Measurements from ENCODE around the gene ARPC1A. TPM values are rescaled to one million over a fixed set of nuclear protein-coding genes. Genes with fewer than 3 reads are reported as not detected.
"Not testable (repeated sequence)": the region's sequence is repeated elsewhere in the genome, so short reads cannot be mapped to it uniquely, and the experiment has no call there.

The ARPC1A gene
- polyA plus RNA-seq (2011; rRNA removed) (206 and 243 TPM in 2 replicates), polyA minus RNA-seq (2011; rRNA and poly(A)+ RNA removed) (138 and 214 TPM in 2 replicates)

- ChIA-PET CTCF (interaction anchor here (0.8 to 0.9 kb wide), 2 partner anchors 12 to 286 kb away, joined by 3 read pairs; no protein-coding TSS in a partner anchor), POLR2A (interaction anchor here (0.6 kb wide), 1 partner anchor 365 kb away, joined by 4 read pairs; no protein-coding TSS in a partner anchor)
- TF ChIP-seq CTCF (IDR thresholded peaks at IDR 0.05; ENCODE audit: insufficient read depth, low read depth, low read length): peak; percentile 43
- DNase-seq (ENCODE audit: low read depth): peak; percentile 64
- H3K36me3 ChIP-seq (ENCODE audit: control insufficient read depth, insufficient read depth, low read length): no peaks in the 10 kb centered on the region
- H3K4me3 ChIP-seq (ENCODE audit: low read depth, low read length): peak within 1 kb of the TSS; percentile 94
- no peaks in the 10 kb centered on the region for H3K27me3 ChIP-seq (ENCODE audit: control insufficient read depth, insufficient read depth, low read length)
Observed at GRCh38 chr7:99325592-99326407, at the start of gene ARPC1A. TSS of gene ARPC1A (plus strand) at chr7:99325898. CDS start at chr7:99333354, 7,456 bp downstream.

GRCh38 chr7:99278180-99278579 lies 47.5 kb upstream of the ARPC1A start:
- DNase-seq (ENCODE audit: low read depth): no peak
- Histone ChIP-seq H3K27me3 (ENCODE audit: control insufficient read depth, insufficient read depth, low read length) (no peaks in the 10 kb centered on the region), H3K4me3 (ENCODE audit: low read depth, low read length) (no peak overlapping the region), H3K36me3 (ENCODE audit: control insufficient read depth, insufficient read depth, low read length) (no peaks in the 10 kb centered on the region)
- ChIA-PET CTCF (interaction anchor here (1.4 kb wide), 1 partner anchor 10 kb away, joined by 4 read pairs; no protein-coding TSS in a partner anchor), POLR2A (no interaction called here)
- no peak for TF ChIP-seq CTCF (IDR thresholded peaks at IDR 0.05; ENCODE audit: insufficient read depth, low read depth, low read length)

- CTCF ChIA-PET: interaction anchor here (1.0 to 1.5 kb wide), 2 partner anchors 12 to 247 kb away, joined by 3 read pairs; no protein-coding TSS in a partner anchor
- POLR2A ChIA-PET; DNase-seq (ENCODE audit: low read depth): not testable (repeated sequence)
Observed at GRCh38 chr7:99284165-99284564, 41.5 kb upstream of the ARPC1A start.

GRCh38 chr7:99287779-99288534 lies 37.7 kb upstream of the ARPC1A start:
- TF ChIP-seq CTCF (IDR thresholded peaks at IDR 0.05; ENCODE audit: insufficient read depth, low read depth, low read length): no peak
- no peaks in the 10 kb centered on the region for H3K27me3 ChIP-seq (ENCODE audit: control insufficient read depth, insufficient read depth, low read length)
- no peaks in the 10 kb centered on the region for H3K36me3 ChIP-seq (ENCODE audit: control insufficient read depth, insufficient read depth, low read length)
- CTCF ChIA-PET: no interaction called here
- H3K4me3 ChIP-seq (ENCODE audit: low read depth, low read length): no peak overlapping the region
- POLR2A ChIA-PET: no interaction called here
- DNase-seq (ENCODE audit: low read depth): no peak

More at GRCh38 chr7:99284165-99284564, 41.5 kb upstream of the ARPC1A start:
- H3K4me3 ChIP-seq (ENCODE audit: low read depth, low read length); H3K27me3 ChIP-seq (ENCODE audit: control insufficient read depth, insufficient read depth, low read length); H3K36me3 ChIP-seq (ENCODE audit: control insufficient read depth, insufficient read depth, low read length): not testable (repeated sequence)

- ChIA-PET CTCF (no interaction called here), POLR2A (no interaction called here)
- Histone ChIP-seq H3K4me3 (ENCODE audit: low read depth, low read length) (no peak overlapping the region), H3K27me3 (ENCODE audit: control insufficient read depth, insufficient read depth, low read length) (no peaks in the 10 kb centered on the region), H3K36me3 (ENCODE audit: control insufficient read depth, insufficient read depth, low read length) (no peaks in the 10 kb centered on the region)
- no peak for DNase-seq (ENCODE audit: low read depth)
- TF ChIP-seq CTCF (IDR thresholded peaks at IDR 0.05; ENCODE audit: insufficient read depth, low read depth, low read length): no peak
Observed at GRCh38 chr7:99289185-99289584, 36.5 kb upstream of the ARPC1A start.

GRCh38 chr7:99290148-99290547 lies 35.5 kb upstream of the ARPC1A start:
- DNase-seq (ENCODE audit: low read depth); H3K27me3 ChIP-seq (ENCODE audit: control insufficient read depth, insufficient read depth, low read length); H3K4me3 ChIP-seq (ENCODE audit: low read depth, low read length); H3K36me3 ChIP-seq (ENCODE audit: control insufficient read depth, insufficient read depth, low read length); POLR2A ChIA-PET: not testable (repeated sequence)
- CTCF ChIA-PET: interaction anchor here (0.9 kb wide), 1 partner anchor 10 kb away, joined by 3 read pairs; no protein-coding TSS in a partner anchor
